K562 (cell line): ENCODE data around the gene MMP24OS. TPM values are rescaled to one million over a fixed set of nuclear protein-coding genes. Genes with fewer than 3 reads are reported as not detected.

Experiments used
- CBFA2T3 ChIP-seq: fragments of 450-650 bp; IDR thresholded peaks from 2 replicates; pipeline ENCODE4 v1.6.1; 2017
- CSDE1 ChIP-seq, 2 experiments: fragments of 450-650 bp; IDR thresholded peaks; 2 replicates each; pipeline ENCODE4 v1.6.1; 2016; ENCODE audit warnings: mild to moderate bottlenecking in 1 of 2
- E2F6 ChIP-seq, 2 experiments: IDR thresholded peaks; 2 replicates each; pipeline ENCODE4 v1.6.1; 2011; ENCODE audit warnings: borderline replicate concordance in 1 of 2, control low read depth in 1 of 2, low read depth in 1 of 2, low read length in 1 of 2, mild to moderate bottlenecking in 1 of 2, mixed read lengths in 1 of 2, moderate library complexity in 1 of 2; ENCODE audit not compliant: insufficient read depth in 1 of 2, insufficient read length in 1 of 2, poor library complexity in 1 of 2, severe bottlenecking in 1 of 2; ENCODE audit errors: extremely low read depth in 1 of 2
- ELF1 ChIP-seq: fragments of 200-800 bp; sonication (Bioruptor generic); IDR thresholded peaks from 2 replicates; pipeline ENCODE4 v1.6.1; 2016; ENCODE audit warnings: missing genetic modification characterization, missing compliant biosample characterization
- ELF4 ChIP-seq: fragments of 450-650 bp; formaldehyde crosslinking; IDR thresholded peaks from 2 replicates; pipeline ENCODE4 v1.4.0; 2022; ENCODE audit warnings: missing genetic modification characterization
- ETS1 ChIP-seq: conservative IDR thresholded peaks from 2 replicates; pipeline ENCODE4 v1.6.1; 2011; ENCODE audit warnings: low read depth, mild to moderate bottlenecking, low read length; ENCODE audit not compliant: control insufficient read depth
- GTF2B ChIP-seq: IDR thresholded peaks from 2 replicates; pipeline ENCODE4 v1.6.1; 2011; ENCODE audit not compliant: insufficient read length; ENCODE audit errors: extremely low read depth
- HMGXB4 ChIP-seq: sonication (generic); formaldehyde crosslinking; IDR thresholded peaks from 2 replicates; pipeline ENCODE4 v1.8.1; 2023; ENCODE audit warnings: mild to moderate bottlenecking, missing genetic modification reagents
- HNRNPL ChIP-seq: fragments of 200-400 bp; formaldehyde crosslinking; IDR thresholded peaks from 2 replicates; pipeline ENCODE4 v1.6.1; 2017; ENCODE audit warnings: low read depth, mild to moderate bottlenecking, low read length
- KDM4B ChIP-seq, 2 experiments: fragments of 450-650 bp in 1 of 2; sonication (generic) in 1 of 2; IDR thresholded peaks; 2 replicates each; pipeline ENCODE4 v1.6.1; 2016 to 2017; ENCODE audit warnings: borderline replicate concordance in 2 of 2, antibody characterized with exemption in 1 of 2, low read depth in 1 of 2, mild to moderate bottlenecking in 1 of 2
- NRF1 ChIP-seq, 2 experiments: fragments of 450-650 bp; IDR thresholded peaks in 1 of 2; conservative IDR thresholded peaks in 1 of 2; 2 replicates each; pipeline ENCODE4 v1.6.1; 2014; ENCODE audit warnings: mild to moderate bottlenecking in 2 of 2
- NUFIP1 ChIP-seq: fragments of 450-650 bp; IDR thresholded peaks from 2 replicates; pipeline ENCODE4 v1.6.1; 2018; ENCODE audit not compliant: partially characterized antibody
- PCBP2 ChIP-seq: fragments of 200-400 bp; formaldehyde crosslinking; IDR thresholded peaks from 2 replicates; pipeline ENCODE4 v1.6.1; 2018; ENCODE audit warnings: low read length, low read depth, mild to moderate bottlenecking, moderate library complexity; ENCODE audit not compliant: poor library complexity, severe bottlenecking
- TAF9B ChIP-seq: fragments of 450-650 bp; IDR thresholded peaks from 2 replicates; pipeline ENCODE4 v1.6.1; 2018; ENCODE audit warnings: mild to moderate bottlenecking; ENCODE audit not compliant: partially characterized antibody
- TCF3 ChIP-seq: sonication (generic); formaldehyde crosslinking; IDR thresholded peaks from 2 replicates; pipeline ENCODE4 v1.4.0; 2020; ENCODE audit warnings: mild to moderate bottlenecking, missing genetic modification reagents
- THRAP3 ChIP-seq: fragments of 450-650 bp; IDR thresholded peaks from 2 replicates; pipeline ENCODE4 v1.6.1; 2016; ENCODE audit warnings: mild to moderate bottlenecking, inconsistent platforms, borderline replicate concordance
- UBTF ChIP-seq, 2 experiments: IDR thresholded peaks; 2 replicates each; pipeline ENCODE4 v1.6.1; 2012; ENCODE audit warnings: improper control_type of control experiment in 2 of 2, low read depth in 2 of 2, low read length in 2 of 2, borderline replicate concordance in 1 of 2
- ZBTB7A ChIP-seq: IDR thresholded peaks from 2 replicates; pipeline ENCODE4 v1.6.1; 2011; ENCODE audit warnings: low read depth, mild to moderate bottlenecking, low read length, moderate library complexity, borderline replicate concordance; ENCODE audit not compliant: control insufficient read depth
- ZNF23 ChIP-seq: fragments of 250-450 bp; sonication (Bioruptor Pico); IDR thresholded peaks from 2 replicates; pipeline ENCODE4 v1.4.0; 2020; ENCODE audit warnings: mild to moderate bottlenecking
- polyA plus RNA-seq, 8 experiments: library from polyadenylated mRNA; depleted of rRNA in 4 of 8; stranded (reverse) in 5 of 8; unstranded in 3 of 8; fragments of >200 nt; fragmentation: Nextera tagmentation in 2 of 8; fragmentation: Illumina TruSeq in 1 of 8; extraction: Ambion mirVana in 2 of 8; extraction: Trizol in 1 of 8; gene quantifications; 2 replicates each; pipeline versions ENCODE4 v1.2.1 to v1.2.3, GENCODE V29; 2011 to 2014; ENCODE audit warnings: inconsistent platforms in 1 of 8, missing spikeins in 1 of 8
- total RNA-seq, 7 experiments: library from RNA; depleted of rRNA in 6 of 7; stranded (reverse); fragments of >200 nt in 6 of 7; fragmentation: Illumina TruSeq in 2 of 7; extraction: Trizol in 2 of 7; gene quantifications; 2 replicates each; pipeline versions ENCODE4 v1.2.1 to v1.2.3, GENCODE V29; 2011 to 2021; ENCODE audit warnings: low replicate concordance in 1 of 7

MMP24OS gene
- total and polyA plus RNA-seq, 9 of the 15 experiments (the other 6 are each of a cell fraction or from before 2014, with no cell fraction given): 0.92 to 41.5 (median 11.4) TPM

- peak; percentile 54 to 78; a peak in 2 of 4 replicates for TF ChIP-seq UBTF (IDR thresholded peaks at IDR 0.05; ENCODE audit: borderline replicate concordance in 1 of 2, low read depth in 2 of 2, low read length in 2 of 2)
- no peak for TF ChIP-seq ELF4 (CRISPR knock-in tag)
- no peak for TF ChIP-seq TAF9B
- TF ChIP-seq ETS1: 0 out of 2 replicates have a peak, but pooled peaks have one; percentile 32
- TF ChIP-seq CBFA2T3: no peak
- TF ChIP-seq HMGXB4: peak; percentile 61; the same call in 1 of the 2 replicates
- TF ChIP-seq THRAP3: no peak
- TF ChIP-seq KDM4B (IDR thresholded peaks at IDR 0.05; ENCODE audit: borderline replicate concordance in 2 of 2, low read depth in 1 of 2): no peak
- TF ChIP-seq CSDE1 (IDR thresholded peaks at IDR 0.05): no peak
- TF ChIP-seq ELF1: peak; percentile 94
- TF ChIP-seq NRF1 (conservative IDR thresholded peaks at IDR 0.05 in 1 of 2, IDR thresholded peaks at IDR 0.05 in 1 of 2): peak; percentile 79 to 82
- TF ChIP-seq HNRNPL: no peak
- no peak for TF ChIP-seq NUFIP1
- no peak for TF ChIP-seq PCBP2
- peak in 1 of 2 experiments; percentile 25 for TF ChIP-seq E2F6 (IDR thresholded peaks at IDR 0.05; ENCODE audit: borderline replicate concordance in 1 of 2, extremely low read depth in 1 of 2, insufficient read depth in 1 of 2, insufficient read length in 1 of 2, low read depth in 1 of 2, low read length in 1 of 2, poor library complexity in 1 of 2, severe bottlenecking in 1 of 2)
- no peak for TF ChIP-seq GTF2B
- TF ChIP-seq TCF3 (CRISPR knock-in tag): no peak
- TF ChIP-seq ZBTB7A: peak; percentile 93
- no peak for TF ChIP-seq ZNF23 (CRISPR knock-in tag)
Observed at GRCh38 chr20:35277531-35278395, at the start of gene MMP24OS (continued).
